HL-60 (cell line): Measurements from ENCODE around the gene LAMTOR3.

ENCODE experiments used
- GABPA ChIP-seq: IDR thresholded peaks from 2 replicates; pipeline ENCODE4 v1.6.1; 2012; ENCODE audit warnings: low read depth
- POLR2AphosphoS5 ChIP-seq: IDR thresholded peaks from 2 replicates; pipeline ENCODE4 v1.6.1; 2012; ENCODE audit warnings: low read depth
- TF ChIP-seq, protein P1 (sequence below): IDR thresholded peaks from one replicate; pipeline ENCODE4 v1.5.1; 2011; ENCODE audit warnings: low read length, control low read depth, inconsistent platforms; ENCODE audit not compliant: insufficient read depth

DNA sequence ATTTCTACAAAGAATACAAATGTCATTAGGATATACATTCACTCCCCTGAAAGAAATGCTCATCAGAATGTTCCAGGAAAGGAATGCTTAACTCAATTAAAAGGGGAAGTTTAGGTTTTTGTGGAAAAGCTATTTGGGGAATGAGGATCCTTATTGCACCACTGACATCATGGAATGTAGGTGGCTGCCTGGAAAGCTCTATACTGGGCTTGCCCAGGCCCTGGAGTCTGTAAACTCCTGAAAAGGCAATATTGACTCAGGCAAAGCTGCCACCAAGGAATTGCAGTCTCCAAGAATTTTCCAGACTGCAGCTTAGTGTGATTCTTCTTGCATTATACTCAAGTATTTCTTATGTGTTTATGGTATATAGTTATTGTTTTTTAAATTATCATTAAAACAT is 61.9 kb downstream of the LAMTOR3 start:
- TF ChIP-seq, protein P1, sequence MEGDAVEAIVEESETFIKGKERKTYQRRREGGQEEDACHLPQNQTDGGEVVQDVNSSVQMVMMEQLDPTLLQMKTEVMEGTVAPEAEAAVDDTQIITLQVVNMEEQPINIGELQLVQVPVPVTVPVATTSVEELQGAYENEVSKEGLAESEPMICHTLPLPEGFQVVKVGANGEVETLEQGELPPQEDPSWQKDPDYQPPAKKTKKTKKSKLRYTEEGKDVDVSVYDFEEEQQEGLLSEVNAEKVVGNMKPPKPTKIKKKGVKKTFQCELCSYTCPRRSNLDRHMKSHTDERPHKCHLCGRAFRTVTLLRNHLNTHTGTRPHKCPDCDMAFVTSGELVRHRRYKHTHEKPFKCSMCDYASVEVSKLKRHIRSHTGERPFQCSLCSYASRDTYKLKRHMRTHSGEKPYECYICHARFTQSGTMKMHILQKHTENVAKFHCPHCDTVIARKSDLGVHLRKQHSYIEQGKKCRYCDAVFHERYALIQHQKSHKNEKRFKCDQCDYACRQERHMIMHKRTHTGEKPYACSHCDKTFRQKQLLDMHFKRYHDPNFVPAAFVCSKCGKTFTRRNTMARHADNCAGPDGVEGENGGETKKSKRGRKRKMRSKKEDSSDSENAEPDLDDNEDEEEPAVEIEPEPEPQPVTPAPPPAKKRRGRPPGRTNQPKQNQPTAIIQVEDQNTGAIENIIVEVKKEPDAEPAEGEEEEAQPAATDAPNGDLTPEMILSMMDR: no peak
- TF ChIP-seq POLR2AphosphoS5 (no peak), GABPA (no peak)
